ENCODE results near the gene NFE2L2. TPM values are rescaled to one million over a fixed set of nuclear protein-coding genes. Genes with fewer than 3 reads are reported as not detected.
"Not testable (repeated sequence)": the region's sequence is repeated elsewhere in the genome, so short reads cannot be mapped to it uniquely, and the experiment has no call there.

NFE2L2 gene
- polyA plus RNA-seq, 1 donor from 2014 or later = 41.7 TPM

DNA sequence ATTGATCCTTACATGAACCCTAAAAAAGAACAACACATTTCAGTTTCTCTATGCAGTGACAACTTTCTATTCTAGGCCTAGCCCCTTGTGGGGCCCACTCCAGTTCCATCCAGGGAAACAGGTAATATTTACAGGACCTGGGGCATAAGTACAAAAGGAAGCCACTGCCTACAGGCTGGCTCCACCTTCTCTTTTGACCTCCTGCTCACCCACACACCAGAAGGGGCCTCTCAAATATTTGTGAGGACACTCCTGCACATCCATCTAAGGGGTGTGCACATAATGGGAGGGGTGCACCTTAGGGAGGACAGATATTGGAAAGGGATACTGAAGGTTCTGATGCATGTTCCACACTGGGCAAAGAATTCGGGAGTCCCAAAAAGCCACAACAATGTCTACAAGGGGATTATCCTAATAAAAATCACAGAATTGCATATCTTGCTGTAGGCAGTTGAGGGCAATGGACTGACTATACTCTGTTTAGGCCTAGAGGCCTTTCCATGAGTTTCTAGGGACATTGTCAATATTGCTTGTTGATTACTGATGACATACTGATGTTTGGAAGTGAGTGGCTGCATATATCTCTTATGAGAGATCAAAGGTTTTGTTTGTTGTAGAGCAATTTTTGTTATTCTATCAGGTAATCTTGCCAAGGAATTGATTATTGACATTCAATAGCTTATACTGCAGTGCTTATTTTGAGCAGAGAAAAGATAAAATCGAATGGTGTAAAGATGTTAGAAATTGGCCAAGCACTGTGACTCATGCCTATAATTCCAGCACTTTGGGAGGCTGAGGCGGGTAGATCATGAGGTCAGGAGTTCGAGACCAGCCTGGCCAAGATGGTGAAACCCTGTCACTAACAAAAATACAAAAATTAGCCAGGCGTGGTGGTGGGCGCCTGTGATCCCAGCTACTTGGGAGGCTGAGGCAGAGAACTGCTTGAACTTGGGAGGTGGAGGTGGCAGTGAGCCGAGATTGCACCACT lies 75.8 kb downstream of the NFE2L2 start:
- Mint-ChIP-seq H3K4me1 (peaks cover 0 to 4% (median 2%) of the 10 kb centered on the region in 3 donors), H3K4me3 (peak overlapping the region in 1 of 4 donors; percentile 24), H3K36me3 (peaks cover 1% of the 10 kb centered on the region), H3K9me3 (no peaks in the 10 kb centered on the region), H3K27ac (no peak overlapping the region), H3K27me3 (no peaks in the 10 kb centered on the region)

DNA sequence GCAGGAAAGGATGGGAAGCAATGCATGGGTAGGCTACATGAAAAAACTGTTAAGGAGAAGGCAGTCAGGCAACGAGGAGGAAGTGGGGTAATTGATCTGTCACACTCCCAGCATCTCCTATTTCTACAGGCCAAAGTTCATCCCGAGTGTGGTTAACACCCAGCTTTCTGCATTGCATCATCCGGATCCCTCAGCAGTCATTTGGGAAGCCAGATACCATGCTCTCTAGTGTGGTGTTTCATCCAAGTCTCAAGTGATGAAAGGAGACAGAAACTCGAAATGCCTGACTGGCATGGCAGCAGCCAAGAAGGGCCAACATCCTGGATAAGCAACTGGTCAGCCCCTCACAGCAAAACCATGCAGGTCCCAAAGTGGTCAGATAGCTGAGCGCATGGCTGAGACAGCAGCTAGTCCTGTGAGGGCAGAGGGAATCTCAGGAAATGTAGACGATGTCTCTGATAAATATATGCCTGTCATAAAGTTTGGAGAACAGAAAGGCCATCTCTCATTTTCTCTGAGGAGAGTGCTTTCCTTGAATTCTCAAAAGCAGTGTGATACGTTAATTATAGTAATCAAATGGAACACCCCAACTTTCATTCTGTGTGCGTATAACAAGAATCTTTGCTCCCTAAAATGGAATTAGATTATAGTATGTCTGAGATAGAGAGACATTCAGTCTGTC lies 76.8 kb downstream of the NFE2L2 start:
- Mint-ChIP-seq H3K4me1 (peaks cover 0 to 2% (median 2%) of the 10 kb centered on the region in 3 donors), H3K27ac (no peak overlapping the region), H3K36me3 (peaks cover 1% of the 10 kb centered on the region), H3K27me3 (peaks cover 1% of the 10 kb centered on the region), H3K9me3 (no peaks in the 10 kb centered on the region), H3K4me3 (no peak overlapping the region)

DNA sequence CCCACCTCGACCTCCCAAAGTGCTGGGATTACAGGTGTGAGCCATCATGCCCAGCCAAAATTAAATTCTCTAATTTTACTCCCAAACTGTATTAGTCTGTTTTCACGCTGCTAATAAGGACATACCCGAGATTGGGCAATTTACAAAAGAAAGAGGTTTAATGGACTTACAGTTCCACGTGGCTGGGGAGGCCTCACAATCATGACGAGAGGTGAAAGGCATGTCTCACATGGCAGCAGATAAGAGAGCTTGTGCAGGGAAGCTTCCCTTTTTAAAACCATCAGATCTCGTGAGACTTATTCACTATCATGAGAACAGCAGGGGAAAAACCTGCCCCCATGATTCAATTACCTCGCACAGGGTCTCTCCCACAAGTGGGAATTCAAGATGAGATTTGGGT lies 78.5 kb downstream of the NFE2L2 start:
- H3K36me3 Mint-ChIP-seq, H3K4me3 Mint-ChIP-seq, H3K9me3 Mint-ChIP-seq, H3K27ac Mint-ChIP-seq, H3K4me1 Mint-ChIP-seq, H3K27me3 Mint-ChIP-seq: not testable (repeated sequence)

DNA sequence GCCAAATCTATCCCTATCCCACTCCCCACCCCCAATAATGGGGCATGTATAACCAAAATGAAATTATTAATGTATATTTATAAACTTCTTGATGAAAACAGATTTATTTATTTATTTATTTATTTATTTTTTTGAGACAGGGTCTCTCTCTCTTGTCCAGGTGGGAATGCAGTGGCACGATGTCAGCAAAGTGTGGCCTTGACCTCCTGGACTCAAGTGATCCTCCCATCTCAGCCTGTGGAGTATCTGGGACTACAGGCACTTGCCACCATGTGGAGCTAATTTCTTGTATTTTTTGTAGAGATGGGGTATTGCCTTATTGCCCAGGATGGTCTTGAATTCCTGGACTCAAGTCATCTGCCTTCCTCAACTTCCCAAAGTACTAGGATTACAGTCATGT lies 79.9 kb downstream of the NFE2L2 start:
- no peak overlapping the region for H3K27ac Mint-ChIP-seq
- H3K27me3 Mint-ChIP-seq = peaks cover 4% of the 10 kb centered on the region
- no peaks in the 10 kb centered on the region for H3K9me3 Mint-ChIP-seq
- no peak overlapping the region for H3K4me3 Mint-ChIP-seq
- H3K36me3 Mint-ChIP-seq = peaks cover 1% of the 10 kb centered on the region
- peaks cover 0 to 2% (median 0%) of the 10 kb centered on the region in 3 donors for H3K4me1 Mint-ChIP-seq

DNA sequence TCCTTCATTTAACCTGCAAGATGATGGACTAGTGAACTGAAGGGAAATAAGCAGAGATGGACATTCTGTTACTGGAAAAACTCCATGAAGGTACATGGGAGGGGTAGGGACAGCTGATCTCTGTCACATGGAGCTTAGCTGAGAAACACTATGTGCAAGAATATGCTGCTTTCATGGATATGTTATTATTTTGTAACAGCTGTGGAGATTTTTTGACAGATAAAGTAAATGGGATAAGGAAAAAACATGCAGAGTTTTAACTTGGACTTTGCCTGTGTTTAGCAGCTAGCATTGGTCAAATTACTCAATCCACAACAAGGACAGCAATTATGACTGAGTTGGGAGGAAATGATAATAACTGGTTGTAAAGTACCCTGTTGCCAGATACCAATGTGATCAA lies 80.7 kb downstream of the NFE2L2 start:
- Mint-ChIP-seq H3K27ac (peak overlapping the region in 1 of 3 donors; percentile 8), H3K4me1 (peaks cover 0 to 2% (median 0%) of the 10 kb centered on the region in 3 donors), H3K4me3 (no peak overlapping the region), H3K36me3 (peaks cover 1% of the 10 kb centered on the region), H3K9me3 (no peaks in the 10 kb centered on the region), H3K27me3 (peaks cover 4% of the 10 kb centered on the region)

Other genes with a start within 250 kb of the NFE2L2 start
- 55.3 TPM for gene HNRNPA3, start 51.9 kb downstream of the NFE2L2 start, polyA plus RNA-seq
- 11.7 TPM for gene AGPS, start 128.0 kb upstream of the NFE2L2 start, polyA plus RNA-seq